Upper lobe of left lung (tissue), 6 donors: ENCODE results near the gene IL2. TPM values are rescaled to one million over a fixed set of nuclear protein-coding genes. Genes with fewer than 3 reads are reported as not detected.

Source experiments
- ATAC-seq, 2 donors: fragments of 200-7000 bp; cut with Tn5 transposase; one replicate each; pipeline ENCODE4 v1.9.1; 2022; ENCODE audit warnings: mild to moderate bottlenecking in 2 of 2, moderate library complexity in 2 of 2; ENCODE audit not compliant: low FRiP score in 2 of 2
- DNase-seq, 2 donors: peaks; one replicate each; pipeline ENCODE4 v3.0.0-alpha.2; 2019 to 2020
- H3K27ac ChIP-seq, 4 donors: fragments of 200-600 bp; sonication (generic); one replicate each; pipeline ENCODE4 v1.5.1; 2016 to 2019
- H3K27me3 ChIP-seq, 4 donors: fragments of 200-600 bp; sonication (generic); one replicate each; pipeline ENCODE4 v1.5.1; 2017 to 2019
- H3K36me3 ChIP-seq, 4 donors: fragments of 200-600 bp; sonication (generic); one replicate each; pipeline ENCODE4 v1.5.1; 2016 to 2019
- H3K4me1 ChIP-seq, 4 donors: fragments of 200-600 bp; sonication (generic); one replicate each; pipeline ENCODE4 v1.5.1; 2018 to 2019
- H3K4me3 ChIP-seq, 4 donors: fragments of 200-600 bp; sonication (generic); one replicate each; pipeline ENCODE4 v1.5.1; 2017 to 2019; ENCODE audit warnings: mild to moderate bottlenecking in 2 of 4, moderate library complexity in 1 of 4
- H3K9me3 ChIP-seq, 4 donors: fragments of 200-600 bp; sonication (generic); one replicate each; pipeline ENCODE4 v1.5.1; 2018 to 2019
- CTCF ChIP-seq, 6 experiments: fragments of 450-650 bp in 4 of 6; fragments of 200-600 bp in 2 of 6; sonication (generic) in 2 of 6; IDR thresholded peaks; one replicate each; pipeline ENCODE4 v1.5.1; 2016 to 2019; ENCODE audit warnings: antibody characterized with exemption in 6 of 6
- EP300 ChIP-seq, 4 donors: sonication (generic); formaldehyde crosslinking; IDR thresholded peaks; one replicate each; pipeline ENCODE4 v1.5.1; 2017; ENCODE audit warnings: antibody characterized with exemption in 4 of 4, control low read depth in 2 of 4
- POLR2A ChIP-seq, 4 donors: fragments of 450-650 bp; IDR thresholded peaks; one replicate each; pipeline ENCODE4 v1.5.1; 2016 to 2017; ENCODE audit warnings: antibody characterized with exemption in 4 of 4, mild to moderate bottlenecking in 2 of 4
- POLR2AphosphoS5 ChIP-seq, 2 donors: sonication (generic); formaldehyde crosslinking; IDR thresholded peaks; one replicate each; pipeline ENCODE4 v1.5.1; 2017; ENCODE audit warnings: antibody characterized with exemption in 2 of 2
- WGBS, 2 donors: methylation state at CpG; one replicate each; pipeline ENCODE4 v1.1.5; 2017 to 2018; 5-methylcytosine and 5-hydroxymethylcytosine counted together
- total RNA-seq, 6 donors: library from RNA; depleted of rRNA in 4 of 6; stranded (reverse); fragments of >200 nt in 4 of 6; gene quantifications; one replicate each; pipeline versions ENCODE4 v1.1.0 to v1.2.1, GENCODE V29; 2016 to 2021
- donor health status: DM: no; HTN: no; CAD: no; lungs with moderate emphysema.
- donor health status: DM: no; HTN: yes; CAD: no; lungs with severe emphysema.

Gene IL2
- total RNA-seq, 6 donors from 2014 or later, result 1.0 to 1.8 TPM; not detected in 4

GRCh38 chr4:122403861-122404260 lies 52.7 kb downstream of the IL2 start:
- no peaks in the 10 kb centered on the region for H3K4me1 ChIP-seq

More at GRCh38 chr4:122403861-122404260, 52.7 kb downstream of the IL2 start:
- Histone ChIP-seq H3K4me3 (no peak overlapping the region), H3K36me3 (no peaks in the 10 kb centered on the region), H3K9me3 (no peaks in the 10 kb centered on the region), H3K27ac (no peak overlapping the region), H3K27me3 (no peaks in the 10 kb centered on the region)
- WGBS, 2 donors, result 46 to 49% methylated on average over 3 of the region's 3 CpGs
- DNase-seq (no peak), ATAC-seq (no peak)
- no peak for TF ChIP-seq EP300 (IDR thresholded peaks at IDR 0.05)
- no peak for TF ChIP-seq POLR2AphosphoS5 (IDR thresholded peaks at IDR 0.05)
- no peak for TF ChIP-seq CTCF (IDR thresholded peaks at IDR 0.05)
- no peak for TF ChIP-seq POLR2A (IDR thresholded peaks at IDR 0.05)

Other genes with a start within 250 kb of the IL2 start
- not detected for gene ADAD1, start 77.7 kb downstream of the IL2 start, total RNA-seq
- not detected for gene IL21, start 164.3 kb upstream of the IL2 start, total RNA-seq